Astrocyte of the spinal cord (primary cell): ENCODE measurements around the gene MAP3K15.

ENCODE experiments used
- DNase-seq: peaks from one replicate; pipeline ENCODE4 v3.0.0; 2011; ENCODE audit warnings: low read depth, low spot score
- H3K4me3 ChIP-seq: 2 replicates; pipeline ENCODE4 v1.5.1; 2011; ENCODE audit warnings: low read depth, mild to moderate bottlenecking, low read length, moderate library complexity
- CTCF ChIP-seq: IDR thresholded peaks from 2 replicates; pipeline ENCODE4 v1.5.1; 2012; ENCODE audit warnings: low read depth, mild to moderate bottlenecking, low read length, inconsistent platforms
- in situ Hi-C: cut with HindIII; loops from 2 replicates; pipeline ENCODE4 v1.10.0; 2017; ENCODE audit warnings: low sequenced_read_pairs

Gene MAP3K15

GRCh38 chrX:19514791-19515614 is at the start of gene MAP3K15:
Gene MAP3K15 (minus strand): TSS chrX:19515508. CDS start chrX:19515261, 247 bp downstream.
- no peak within 1 kb of the TSS for H3K4me3 ChIP-seq
- in situ Hi-C loops, result no loop called here
- TF ChIP-seq CTCF, result no peak
- no peak for DNase-seq

- no peak for TF ChIP-seq CTCF
- in situ Hi-C loops, result no loop called here
- no peak for DNase-seq
- no peak overlapping the region for H3K4me3 ChIP-seq
Measured at GRCh38 chrX:19564606-19565005, 49.3 kb upstream of the MAP3K15 start.

- no peak for TF ChIP-seq CTCF
- no peak for DNase-seq
- no peak overlapping the region for H3K4me3 ChIP-seq
- in situ Hi-C loops, result no loop called here
Measured at GRCh38 chrX:19563746-19564145, 48.4 kb upstream of the MAP3K15 start.

- DNase-seq, result no peak
- in situ Hi-C loops, result no loop called here
- no peak for TF ChIP-seq CTCF
- H3K4me3 ChIP-seq, result no peak overlapping the region
Measured at GRCh38 chrX:19563327-19563726, 48.0 kb upstream of the MAP3K15 start.

GRCh38 chrX:19560611-19561010 is 45.3 kb upstream of the MAP3K15 start:
- in situ Hi-C loops, result no loop called here
- no peak for DNase-seq
- TF ChIP-seq CTCF, result no peak
- no peak overlapping the region for H3K4me3 ChIP-seq

- in situ Hi-C loops, result no loop called here
- TF ChIP-seq CTCF, result no peak
- H3K4me3 ChIP-seq, result no peak overlapping the region
- no peak for DNase-seq
Measured at GRCh38 chrX:19557822-19558221, 42.5 kb upstream of the MAP3K15 start.

- no peak for DNase-seq
- in situ Hi-C loops, result no loop called here
- no peak for TF ChIP-seq CTCF
- no peak overlapping the region for H3K4me3 ChIP-seq
Measured at GRCh38 chrX:19556202-19556601, 40.9 kb upstream of the MAP3K15 start.
